ENCODE data around the gene VSTM2L. TPM values are rescaled to one million over a fixed set of nuclear protein-coding genes. Genes with fewer than 3 reads are reported as not detected.

The VSTM2L gene
- total and polyA plus RNA-seq, 2 of the 4 experiments (the other 2 are of a cell fraction): 0.18 to 0.19 TPM

- Histone ChIP-seq H3K18ac (ENCODE audit: low read depth, low read length) (no peak overlapping the region), H2AK5ac (ENCODE audit: low read depth, low read length) (no peak overlapping the region), H2BK15ac (ENCODE audit: low read depth, low read length) (no peak overlapping the region), H3K27ac (ENCODE audit: insufficient read depth, low read length) (no peak overlapping the region), H4K5ac (ENCODE audit: low read depth, low read length) (no peak overlapping the region), H2BK20ac (ENCODE audit: low read depth, low read length) (no peak overlapping the region), H2BK120ac (ENCODE audit: low read depth, low read length) (no peak overlapping the region), H2AFZ (replicated peaks; ENCODE audit: low read length, poor library complexity) (no peak overlapping the region), H3K4me2 (ENCODE audit: low read depth, low read length) (no peak overlapping the region; the same call in 1 of the 2 replicates), H3K4me1 (ENCODE audit: control insufficient read depth, insufficient read depth, low read length) (peaks cover 5% of the 10 kb centered on the region; the same call in 1 of the 2 replicates), H3K4ac (ENCODE audit: low read depth, low read length) (no peak overlapping the region), H3K27me3 (ENCODE audit: control insufficient read depth, insufficient read depth, low read length) (peaks cover 77% of the 10 kb centered on the region), H2BK5ac (ENCODE audit: low read depth, low read length, poor library complexity, severe bottlenecking) (no peak overlapping the region), H3K36me3 (ENCODE audit: control insufficient read depth, insufficient read depth, low read length) (no peaks in the 10 kb centered on the region), H3K9ac (ENCODE audit: low read depth, low read length) (no peak overlapping the region), H2AK9ac (replicated peaks; ENCODE audit: low read depth, low read length, poor library complexity) (peak overlapping the region; percentile 70), H3K56ac (ENCODE audit: extremely low read depth, insufficient read depth, low read length) (no peak overlapping the region), H3K9me3 (ENCODE audit: control insufficient read depth, insufficient read depth, low read length) (no peaks in the 10 kb centered on the region), H3K9me1 (ENCODE audit: insufficient read depth, low read length) (no peaks in the 10 kb centered on the region), H4K91ac (ENCODE audit: insufficient read depth, low read depth, low read length) (no peak overlapping the region), H3K4me3 (ENCODE audit: insufficient read depth, low read depth, low read length) (no peak overlapping the region), H3K14ac (replicated peaks; ENCODE audit: low read depth, low read length) (no peak overlapping the region), H4K8ac (ENCODE audit: low read depth in 2 of 2, low read length in 2 of 2) (no peak overlapping the region), H4K20me1 (ENCODE audit: insufficient read depth, low read length) (no peaks in the 10 kb centered on the region), H3K23ac (ENCODE audit: low read depth, low read length) (no peak overlapping the region), H3K79me1 (ENCODE audit: low read depth in 1 of 2, low read length in 2 of 2) (no peaks in the 10 kb centered on the region)
- TF ChIP-seq MAZ (IDR thresholded peaks at IDR 0.05; ENCODE audit: borderline replicate concordance, low read depth, low read length) (no peak), FOS (IDR thresholded peaks at IDR 0.05; ENCODE audit: low read depth, low read length) (no peak), CTCF (conservative IDR thresholded peaks at IDR 0.05; ENCODE audit: low read depth, low read length) (no peak), SMC3 (IDR thresholded peaks at IDR 0.05; ENCODE audit: low read depth, low read length) (no peak), BHLHE40 (IDR thresholded peaks at IDR 0.05; ENCODE audit: low read depth, low read length) (no peak), MXI1 (IDR thresholded peaks at IDR 0.05; ENCODE audit: borderline replicate concordance, low read depth, low read length) (no peak), RFX5 (IDR thresholded peaks at IDR 0.05; ENCODE audit: low read depth, low read length) (no peak), RCOR1 (IDR thresholded peaks at IDR 0.05; ENCODE audit: insufficient replicate concordance, low read length) (no peak)
- peak; percentile 64 for ATAC-seq (ENCODE audit: low read depth)
- peak; percentile 4 for DNase-seq
- 0% methylated on average over 3 of the region's 11 CpGs; no CpG with 5 or more reads in 1 of the 2 experiments for WGBS, 2 experiments (ENCODE audit: extremely low coverage in 2 of 2, insufficient read length in 1 of 2)
- BruUV-seq (replicated peaks): no TSS peak
- intact Hi-C loops (cut with micrococcal nuclease) (no loop called here), dilution Hi-C loops (cut with HindIII; ENCODE audit: low sequenced_read_pairs, unreplicated experiment) (no loop called here), in situ Hi-C loops (cut with MboI; ENCODE audit: low sequenced_read_pairs) (no loop called here)
- CTCF ChIA-PET: no interaction called here
- POLR2A ChIA-PET (ENCODE audit: unreplicated experiment): no interaction called here
These were observed 8.9 kb downstream of the VSTM2L start for GRCh38 chr20:37911838-37912281.
